Measurements from ENCODE around the gene XPO6.
"Not testable (repeated sequence)": the region's sequence is repeated elsewhere in the genome, so short reads cannot be mapped to it uniquely, and the experiment has no call there.

XPO6 gene

DNA sequence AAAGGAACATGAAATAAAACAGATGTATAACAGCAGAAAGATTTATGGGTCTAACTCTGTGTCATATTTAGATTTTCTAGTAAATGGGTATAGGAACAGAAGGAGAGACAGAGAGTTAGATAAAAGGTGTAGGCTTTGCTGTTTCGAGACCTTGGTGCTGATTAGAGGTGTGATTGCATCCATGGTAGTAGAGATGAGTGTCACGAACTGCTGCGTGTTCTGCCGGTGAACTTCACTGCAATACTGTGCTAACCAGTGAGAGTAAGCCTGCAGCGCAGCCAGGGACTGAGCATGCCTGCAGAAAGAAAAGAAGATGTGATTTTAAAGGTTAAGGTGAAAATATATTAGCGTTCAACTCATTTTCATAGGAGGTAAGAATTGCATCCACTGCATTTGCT is 94.6 kb downstream of the XPO6 start (continued):
- TF ChIP-seq ZNF596 (tag by site-specific recombination; IDR thresholded peaks at IDR 0.05) (no peak), ZNF549 (tag by site-specific recombination; IDR thresholded peaks at IDR 0.05) (no peak)
- TF ChIP-seq, protein P1, sequence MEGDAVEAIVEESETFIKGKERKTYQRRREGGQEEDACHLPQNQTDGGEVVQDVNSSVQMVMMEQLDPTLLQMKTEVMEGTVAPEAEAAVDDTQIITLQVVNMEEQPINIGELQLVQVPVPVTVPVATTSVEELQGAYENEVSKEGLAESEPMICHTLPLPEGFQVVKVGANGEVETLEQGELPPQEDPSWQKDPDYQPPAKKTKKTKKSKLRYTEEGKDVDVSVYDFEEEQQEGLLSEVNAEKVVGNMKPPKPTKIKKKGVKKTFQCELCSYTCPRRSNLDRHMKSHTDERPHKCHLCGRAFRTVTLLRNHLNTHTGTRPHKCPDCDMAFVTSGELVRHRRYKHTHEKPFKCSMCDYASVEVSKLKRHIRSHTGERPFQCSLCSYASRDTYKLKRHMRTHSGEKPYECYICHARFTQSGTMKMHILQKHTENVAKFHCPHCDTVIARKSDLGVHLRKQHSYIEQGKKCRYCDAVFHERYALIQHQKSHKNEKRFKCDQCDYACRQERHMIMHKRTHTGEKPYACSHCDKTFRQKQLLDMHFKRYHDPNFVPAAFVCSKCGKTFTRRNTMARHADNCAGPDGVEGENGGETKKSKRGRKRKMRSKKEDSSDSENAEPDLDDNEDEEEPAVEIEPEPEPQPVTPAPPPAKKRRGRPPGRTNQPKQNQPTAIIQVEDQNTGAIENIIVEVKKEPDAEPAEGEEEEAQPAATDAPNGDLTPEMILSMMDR (tag by site-specific recombination; IDR thresholded peaks at IDR 0.05) = no peak

DNA sequence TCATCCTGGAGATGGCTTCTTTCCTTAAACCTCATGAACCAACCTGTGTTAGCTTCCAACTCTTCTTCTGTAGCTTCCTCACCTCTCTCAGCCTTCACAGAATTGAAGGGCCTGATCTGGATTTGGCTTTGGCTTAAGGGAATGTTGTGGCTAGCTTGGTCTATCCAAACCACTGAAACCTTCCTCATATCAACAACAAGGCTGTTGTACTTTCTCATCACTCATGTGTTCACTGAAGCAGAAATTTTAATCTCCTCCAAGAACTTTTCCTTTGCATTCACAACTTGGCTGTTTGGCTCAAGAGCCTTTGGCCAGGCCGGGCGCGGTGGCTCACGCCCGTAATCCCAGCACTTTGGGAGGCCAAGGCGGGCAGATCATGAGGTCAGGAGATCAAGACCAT is 95.9 kb downstream of the XPO6 start:
- H3K36me3 ChIP-seq (ENCODE audit: control insufficient read depth in 2 of 2, insufficient read depth in 1 of 2, low read length in 2 of 2) = peaks cover 11 to 90% of the 10 kb centered on the region in 2 experiments
- POLR2A ChIA-PET = interaction anchor here (0.7 kb wide), 1 partner anchor 15 kb away, joined by 5 read pairs; no protein-coding TSS in a partner anchor

DNA sequence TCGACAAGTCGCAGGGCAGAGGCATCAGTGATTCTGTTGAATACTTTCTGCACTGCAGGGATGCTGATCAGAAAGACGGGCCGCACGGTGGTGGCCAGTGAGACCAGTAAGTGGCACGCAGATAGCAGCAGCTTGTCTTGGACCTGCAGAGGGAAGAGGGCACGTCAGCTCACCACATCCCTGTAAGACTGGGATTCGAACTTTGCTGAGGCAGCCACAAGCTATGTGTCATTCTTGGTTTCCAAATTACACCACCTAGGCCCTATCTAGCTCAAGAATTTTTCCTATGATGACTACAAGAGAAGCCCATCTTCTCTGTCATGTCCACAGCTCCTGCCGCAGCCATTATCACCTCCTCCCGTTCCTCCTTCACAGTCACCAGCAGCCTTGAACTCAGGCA is 98.9 kb downstream of the XPO6 start:
- H3K27ac ChIP-seq (ENCODE audit: extremely low read depth, low read depth, low read length) = no peak overlapping the region
- H3K4me1 ChIP-seq (ENCODE audit: control insufficient read depth, insufficient read depth, low read length) = no peaks in the 10 kb centered on the region
- H3K36me3 ChIP-seq (ENCODE audit: control insufficient read depth in 2 of 2, insufficient read depth in 1 of 2, low read length in 2 of 2) = peaks cover 10 to 92% of the 10 kb centered on the region in 2 experiments
- TF ChIP-seq ZNF514 (tag by site-specific recombination; IDR thresholded peaks at IDR 0.05) (no peak), GLI2 (tag by site-specific recombination; IDR thresholded peaks at IDR 0.05; ENCODE audit: borderline replicate concordance, low read depth) (no peak), ZNF830 (tag by site-specific recombination; IDR thresholded peaks at IDR 0.05; ENCODE audit: low read depth) (no peak), ZSCAN30 (tag by site-specific recombination; IDR thresholded peaks at IDR 0.05) (no peak), SCRT1 (tag by site-specific recombination; IDR thresholded peaks at IDR 0.05; ENCODE audit: borderline replicate concordance) (no peak), ZFP69B (tag by site-specific recombination; IDR thresholded peaks at IDR 0.05) (no peak), ZNF843 (tag by site-specific recombination; IDR thresholded peaks at IDR 0.05) (no peak), ZNF426 (tag by site-specific recombination; IDR thresholded peaks at IDR 0.05) (no peak), OVOL3 (tag by site-specific recombination; IDR thresholded peaks at IDR 0.05) (no peak), ZNF292 (tag by site-specific recombination; IDR thresholded peaks at IDR 0.05; ENCODE audit: borderline replicate concordance, low read depth) (no peak), OSR2 (tag by site-specific recombination; IDR thresholded peaks at IDR 0.05) (no peak)
- TF ChIP-seq, protein P2, sequence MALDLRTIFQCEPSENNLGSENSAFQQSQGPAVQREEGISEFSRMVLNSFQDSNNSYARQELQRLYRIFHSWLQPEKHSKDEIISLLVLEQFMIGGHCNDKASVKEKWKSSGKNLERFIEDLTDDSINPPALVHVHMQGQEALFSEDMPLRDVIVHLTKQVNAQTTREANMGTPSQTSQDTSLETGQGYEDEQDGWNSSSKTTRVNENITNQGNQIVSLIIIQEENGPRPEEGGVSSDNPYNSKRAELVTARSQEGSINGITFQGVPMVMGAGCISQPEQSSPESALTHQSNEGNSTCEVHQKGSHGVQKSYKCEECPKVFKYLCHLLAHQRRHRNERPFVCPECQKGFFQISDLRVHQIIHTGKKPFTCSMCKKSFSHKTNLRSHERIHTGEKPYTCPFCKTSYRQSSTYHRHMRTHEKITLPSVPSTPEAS (tag by site-specific recombination; IDR thresholded peaks at IDR 0.05) = no peak
- CTCF ChIA-PET = interaction anchor here (0.6 kb wide), 1 partner anchor 96 kb away, joined by 4 read pairs; no protein-coding TSS in a partner anchor
- H3K4me3 ChIP-seq (ENCODE audit: low read depth, low read length) = no peak overlapping the region
- H3K9me3 ChIP-seq (ENCODE audit: control insufficient read depth, insufficient read depth, low read depth, low read length) = no peaks in the 10 kb centered on the region
- POLR2A ChIA-PET = interaction anchor here (0.6 to 0.7 kb wide), 2 partner anchors 76 to 99 kb away, joined by 3 read pairs; no protein-coding TSS in a partner anchor

More for the DNA sequence above, 95.9 kb downstream of the XPO6 start:
- H3K4me3 ChIP-seq (ENCODE audit: low read depth, low read length); H3K9me3 ChIP-seq (ENCODE audit: control insufficient read depth, insufficient read depth, low read depth, low read length); H3K4me1 ChIP-seq (ENCODE audit: control insufficient read depth, insufficient read depth, low read length); H3K27ac ChIP-seq (ENCODE audit: extremely low read depth, low read depth, low read length): not testable (repeated sequence)
- CTCF ChIA-PET = interaction anchor here (0.6 kb wide), 2 partner anchors 13 to 34 kb away, joined by 3 read pairs; no protein-coding TSS in a partner anchor

DNA sequence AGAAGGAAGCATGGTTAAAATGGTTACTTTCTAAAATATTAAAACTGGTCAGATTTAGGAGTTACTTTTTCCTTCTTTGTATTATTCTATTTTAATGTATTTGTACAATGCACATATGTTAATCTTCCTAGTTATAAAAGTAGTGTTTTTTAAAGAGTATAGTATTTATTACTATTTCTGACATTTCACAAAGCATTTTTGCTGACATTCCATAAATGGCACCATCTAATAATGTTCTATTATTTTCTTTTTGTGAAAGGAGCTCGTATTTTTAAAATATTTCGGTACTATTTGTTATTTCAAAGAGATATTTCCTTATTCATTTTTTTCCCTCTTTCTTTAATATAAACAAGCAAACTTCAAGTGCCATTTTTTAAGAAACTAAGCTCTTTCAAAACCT is 100.8 kb downstream of the XPO6 start:
- ChIA-PET CTCF (interaction anchor here (0.6 kb wide), 1 partner anchor 250 kb away, joined by 3 read pairs; no protein-coding TSS in a partner anchor), POLR2A (no interaction called here)
- no peaks in the 10 kb centered on the region for H3K4me1 ChIP-seq (ENCODE audit: control insufficient read depth, insufficient read depth, low read length)
- H3K9me3 ChIP-seq (ENCODE audit: control insufficient read depth, insufficient read depth, low read depth, low read length) = no peaks in the 10 kb centered on the region
- no peak overlapping the region for H3K4me3 ChIP-seq (ENCODE audit: low read depth, low read length)
- H3K36me3 ChIP-seq (ENCODE audit: control insufficient read depth in 2 of 2, insufficient read depth in 1 of 2, low read length in 2 of 2) = peaks cover 10 to 94% of the 10 kb centered on the region in 2 experiments
- H3K27ac ChIP-seq (ENCODE audit: extremely low read depth, low read depth, low read length) = no peak overlapping the region
- TF ChIP-seq ZFP3 (tag by site-specific recombination; IDR thresholded peaks at IDR 0.05; ENCODE audit: low read depth) (no peak), ZNF202 (tag by site-specific recombination; IDR thresholded peaks at IDR 0.05; ENCODE audit: borderline replicate concordance) (no peak), TCF7L2 (IDR thresholded peaks at IDR 0.05; ENCODE audit: borderline replicate concordance, low read depth, low read length) (no peak), ZNF555 (tag by site-specific recombination; conservative IDR thresholded peaks at IDR 0.05) (no peak), ZNF561 (tag by site-specific recombination; IDR thresholded peaks at IDR 0.05; ENCODE audit: borderline replicate concordance) (no peak), ZNF221 (tag by site-specific recombination; IDR thresholded peaks at IDR 0.05; ENCODE audit: borderline replicate concordance) (no peak)
- TF ChIP-seq, protein P3, sequence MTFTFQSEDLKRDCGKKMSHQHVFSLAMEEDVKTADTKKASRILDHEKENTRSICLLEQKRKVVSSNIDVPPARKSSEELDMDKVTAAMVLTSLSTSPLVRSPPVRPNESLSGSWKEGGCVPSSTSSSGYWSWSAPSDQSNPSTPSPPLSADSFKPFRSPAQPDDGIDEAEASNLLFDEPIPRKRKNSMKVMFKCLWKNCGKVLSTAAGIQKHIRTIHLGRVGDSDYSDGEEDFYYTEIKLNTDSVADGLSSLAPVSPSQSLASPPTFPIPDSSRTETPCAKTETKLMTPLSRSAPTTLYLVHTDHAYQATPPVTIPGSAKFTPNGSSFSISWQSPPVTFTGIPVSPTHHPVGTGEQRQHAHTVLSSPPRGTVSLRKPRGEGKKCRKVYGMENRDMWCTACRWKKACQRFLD (tag by site-specific recombination; IDR thresholded peaks at IDR 0.05) = no peak

Data from HEK293 (cell line).